ENCODE results near the gene HIPK4.

- TF ChIP-seq CTCF (IDR thresholded peaks at IDR 0.05) (no peak), RCOR1 (IDR thresholded peaks at IDR 0.05; ENCODE audit: low read depth, low read length) (no peak), RFX5 (IDR thresholded peaks at IDR 0.05) (no peak), TP53 (CRISPR knock-in tag; IDR thresholded peaks at IDR 0.05) (no peak)
Measured at GRCh38 chr19:40363069-40363468, 26.9 kb downstream of the HIPK4 start.
